NCI-H460 (cell line): ENCODE results near the gene CMC4. TPM values are rescaled to one million over a fixed set of nuclear protein-coding genes. Genes with fewer than 3 reads are reported as not detected.

ENCODE experiments used
- DNase-seq: peaks from one replicate; pipeline ENCODE4 v3.0.0-alpha.2; 2016; ENCODE audit warnings: low read depth; ENCODE audit errors: extremely low read depth
- polyA plus RNA-seq: library from polyadenylated mRNA; depleted of rRNA; stranded (reverse); fragments of >200 nt; gene quantifications from 2 replicates; pipeline ENCODE4 v1.2.3, GENCODE V29; 2014; cell fraction: nucleus; rRNA removed
- total RNA-seq: library from RNA; depleted of rRNA; stranded (reverse); fragments of >200 nt; shearing (Covaris generic); gene quantifications from 2 replicates; pipeline ENCODE4 v1.2.3, GENCODE V29; 2014; rRNA removed

The CMC4 gene
- total RNA-seq, result 27.0 and 28.1 TPM in 2 replicates
- polyA plus RNA-seq, result 23.3 and 42.3 TPM in 2 replicates

DNA sequence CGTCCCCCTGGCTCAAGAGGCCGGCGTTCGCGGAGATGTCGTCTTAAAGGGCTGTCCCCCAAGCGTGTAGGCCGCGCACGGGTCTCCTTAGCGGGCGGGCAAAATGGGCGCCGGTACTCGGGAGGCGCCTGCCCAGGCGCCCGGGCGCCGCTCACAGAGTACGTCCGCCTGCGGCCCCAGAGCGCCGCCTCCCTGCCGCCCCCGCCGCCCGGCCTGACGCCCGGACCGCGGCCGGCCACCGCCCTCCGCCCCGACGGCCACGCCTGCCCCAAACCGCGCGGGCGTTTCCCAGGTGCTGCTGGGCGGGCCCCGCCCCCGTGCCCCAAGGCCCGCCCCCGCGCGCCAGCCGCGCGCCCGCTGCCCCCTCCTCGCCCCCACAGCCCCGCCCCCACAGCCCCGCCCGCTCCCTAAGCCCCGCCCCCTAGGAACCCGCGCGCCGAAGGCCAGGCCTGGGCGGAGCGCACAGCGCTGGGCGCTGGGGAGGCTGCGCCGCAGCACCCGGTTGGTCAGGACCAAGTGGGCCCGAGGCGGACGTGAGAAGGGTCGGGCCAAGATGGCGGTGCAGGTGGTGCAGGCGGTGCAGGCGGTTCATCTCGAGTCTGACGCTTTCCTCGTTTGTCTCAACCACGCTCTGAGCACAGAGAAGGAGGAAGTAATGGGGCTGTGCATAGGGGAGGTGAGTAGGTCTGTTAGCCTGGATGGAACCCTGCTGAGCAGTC lies at the start of gene CMC4, which contains the start of the genes BRCC3 and MTCP1:
Gene CMC4, minus strand, starts transcription at position 162 of the 719 bp plus-strand sequence. CDS start 7,113 bp downstream, outside the sequence.
Gene BRCC3, plus strand, starts transcription at position 534 of the 719 bp plus-strand sequence. Its CDS starts 20 bp downstream, at position 554.
Gene MTCP1, minus strand, starts transcription at position 162 of the 719 bp plus-strand sequence. CDS start 5,126 bp downstream, outside the sequence.
- DNase-seq, result peak; percentile 85

DNA sequence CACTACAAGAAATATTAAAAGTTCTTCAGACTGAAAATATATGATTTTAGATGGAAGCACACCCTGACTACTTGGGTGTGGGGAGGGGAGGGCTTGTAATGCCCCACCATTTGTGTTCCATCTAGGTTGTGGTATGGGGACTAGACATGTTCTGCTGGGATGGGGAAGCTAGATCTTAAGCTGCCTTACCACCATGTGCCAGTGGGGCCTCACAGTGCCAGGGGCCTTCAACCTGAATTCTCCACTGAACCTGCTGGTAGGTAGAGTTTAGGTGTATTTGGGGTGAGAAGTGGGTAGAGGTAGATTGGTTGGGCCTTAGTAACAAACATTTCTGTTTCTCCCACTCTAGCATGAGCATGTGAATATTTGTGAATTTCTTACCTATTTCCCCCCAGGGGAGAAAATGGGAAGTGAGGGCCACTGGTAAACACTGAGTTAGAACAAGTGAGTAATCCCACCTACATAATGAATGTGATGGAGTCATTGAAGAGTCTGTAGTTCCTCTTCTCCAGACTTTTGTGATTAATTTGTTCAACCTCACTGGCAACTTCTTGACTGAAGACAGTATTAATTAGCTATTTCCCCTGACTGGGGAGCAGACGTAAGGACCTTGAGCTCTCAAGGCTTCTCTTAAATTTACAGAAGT lies 44.4 kb upstream of the CMC4 start:
- DNase-seq, result no peak

- no peak for DNase-seq
These were observed 42.2 kb upstream of the CMC4 start for GRCh38 chrX:155113097-155113496.

DNA sequence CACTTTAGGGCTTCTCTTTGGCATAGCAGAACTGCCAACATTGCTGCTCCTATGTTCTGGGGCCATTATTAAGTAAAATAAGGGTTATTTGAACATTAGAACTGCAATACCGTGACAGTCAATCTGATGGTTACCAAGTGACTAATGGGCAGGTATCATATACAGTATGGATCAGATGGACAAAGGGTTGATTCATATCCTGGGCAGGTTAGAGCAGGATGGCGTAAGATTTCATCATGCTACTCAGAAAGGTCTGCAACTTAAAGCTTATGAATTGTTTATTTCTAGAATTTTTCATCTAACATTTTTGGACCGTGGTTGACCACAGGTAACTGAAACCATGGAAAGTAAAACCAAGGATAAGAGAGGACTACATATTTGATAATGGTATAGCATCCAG lies 41.2 kb upstream of the CMC4 start:
- no peak for DNase-seq

- no peak for DNase-seq
These were observed 37.5 kb upstream of the CMC4 start for GRCh38 chrX:155108427-155108826.

GRCh38 chrX:155105919-155106318 lies 35.0 kb upstream of the CMC4 start:
- DNase-seq, result no peak

- DNase-seq, result peak; percentile 43
These were observed 23.6 kb upstream of the CMC4 start for GRCh38 chrX:155094468-155095061.

- no peak for DNase-seq
These were observed 16.2 kb upstream of the CMC4 start for GRCh38 chrX:155086961-155087735.

- peak; percentile 48 for DNase-seq
These were observed 15.4 kb upstream of the CMC4 start for GRCh38 chrX:155086202-155086840.

GRCh38 chrX:155071694-155072280 lies 851 bp upstream of the CMC4 start:
- no peak for DNase-seq

- DNase-seq, result no peak
These were observed 317 bp downstream of the CMC4 start for GRCh38 chrX:155070663-155070974.

- DNase-seq, result no peak
These were observed 898 bp downstream of the CMC4 start for GRCh38 chrX:155070038-155070437.

DNA sequence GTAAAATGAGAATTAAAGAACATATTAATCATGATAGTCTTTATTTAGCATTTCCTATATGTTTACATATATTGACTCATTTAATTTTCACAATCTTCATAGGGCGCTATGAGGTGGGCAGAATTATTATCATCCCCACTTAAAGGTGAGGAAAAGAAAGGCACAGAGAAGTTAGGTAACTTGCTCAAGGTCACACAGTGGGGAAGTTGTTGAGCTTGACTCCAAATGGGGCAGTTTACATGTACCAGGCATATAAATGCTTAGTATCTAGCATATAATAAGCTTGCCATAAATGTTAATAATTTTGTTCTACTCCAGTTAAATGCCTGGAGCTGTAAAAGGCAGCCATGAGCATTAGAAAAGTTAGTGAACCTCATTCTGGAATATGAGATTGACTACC lies 1.5 kb downstream of the CMC4 start:
- no peak for DNase-seq

DNA sequence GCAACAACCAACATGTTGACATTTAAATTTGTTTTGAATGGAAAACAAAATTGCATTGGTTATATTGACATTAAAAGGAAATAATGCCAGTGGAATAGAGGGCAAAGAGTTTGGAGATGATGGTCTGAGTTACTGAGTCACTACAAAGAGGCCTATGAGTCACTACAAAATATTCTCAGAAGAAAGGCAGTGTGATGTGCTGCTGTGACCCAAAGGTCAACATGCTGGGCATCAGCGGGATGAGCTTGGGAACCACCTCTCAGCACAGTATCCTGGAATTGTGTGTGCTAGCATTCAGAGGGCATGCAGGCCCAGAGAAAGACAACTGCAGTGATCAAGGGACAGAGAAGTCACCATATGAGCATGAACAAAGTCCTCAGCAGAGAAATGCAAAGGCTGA lies 2.8 kb downstream of the CMC4 start:
- DNase-seq, result peak; percentile 27

- no peak for DNase-seq
These were observed 5.8 kb downstream of the CMC4 start for GRCh38 chrX:155065035-155065734.

- DNase-seq, result no peak
These were observed 9.2 kb downstream of the CMC4 start for GRCh38 chrX:155061760-155062159.

DNA sequence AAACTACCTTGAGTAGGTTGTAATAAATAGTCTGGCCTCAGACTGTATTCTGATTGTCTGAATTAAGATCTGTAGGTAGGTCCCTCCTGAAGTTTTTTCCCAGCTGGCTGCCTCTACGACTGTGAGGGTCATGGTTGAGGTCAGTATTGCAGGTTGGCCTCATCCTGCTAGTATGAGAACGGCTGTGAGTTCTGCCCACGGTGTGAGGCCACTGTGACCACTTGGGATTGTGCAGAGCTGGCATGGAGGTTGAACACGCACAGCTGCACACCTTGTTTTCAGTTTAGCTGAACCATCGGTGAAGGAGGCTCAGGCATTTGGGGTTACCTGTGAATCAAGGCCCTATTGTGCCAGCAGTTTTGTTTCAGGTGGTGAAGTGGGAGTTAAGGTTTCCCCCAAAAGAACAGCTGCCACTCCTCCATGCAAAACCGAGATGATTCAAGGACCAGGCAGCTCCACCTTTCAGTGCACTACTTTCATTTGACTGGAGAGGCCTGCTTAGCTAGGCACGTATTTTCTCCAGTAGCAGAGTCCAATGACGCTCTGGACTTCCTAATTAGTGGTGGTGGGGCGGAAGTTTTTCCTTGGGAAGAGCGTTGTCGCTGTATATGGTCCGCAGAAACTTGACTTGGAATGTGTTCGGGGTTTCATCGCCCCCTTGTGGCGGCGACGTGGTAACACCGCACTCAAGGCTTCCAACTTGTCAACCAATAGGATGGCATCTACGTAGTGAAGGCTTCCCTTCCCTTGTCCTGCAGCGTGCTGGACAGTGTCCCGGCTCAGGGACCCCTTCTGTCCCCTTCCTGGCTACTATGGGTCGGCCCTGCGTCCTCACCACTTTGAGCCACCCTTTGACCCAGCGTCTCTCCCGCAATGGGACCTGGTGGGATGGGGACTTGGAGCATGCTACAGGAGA lies 13.8 kb downstream of the CMC4 start:
- DNase-seq, result peak; percentile 70

- DNase-seq, result no peak
These were observed 14.5 kb downstream of the CMC4 start for GRCh38 chrX:155056471-155056870.
